GM21619 (cell line): ENCODE measurements around the gene STPG1.

Experiments used
- ATAC-seq: cut with Tn5 transposase; IDR thresholded peaks from one replicate; pipeline ENCODE4 v1.9.1; 2021; ENCODE audit not compliant: unreplicated experiment

STPG1 gene

GRCh38 chr1:24426744-24427544 is 13.4 kb upstream of the STPG1 start:
- no peak for ATAC-seq

- no peak for ATAC-seq
Measured at GRCh38 chr1:24425922-24426321, 12.3 kb upstream of the STPG1 start.

GRCh38 chr1:24425441-24425840 is 11.9 kb upstream of the STPG1 start:
- ATAC-seq: no peak

GRCh38 chr1:24424990-24425389 is 11.4 kb upstream of the STPG1 start:
- ATAC-seq: no peak

- ATAC-seq: no peak
Measured at GRCh38 chr1:24424207-24424606, 10.6 kb upstream of the STPG1 start.

- ATAC-seq: no peak
Measured at GRCh38 chr1:24421502-24421901, 7.9 kb upstream of the STPG1 start.

GRCh38 chr1:24420547-24420946 is 7.0 kb upstream of the STPG1 start:
- ATAC-seq: no peak

GRCh38 chr1:24418898-24419628 is 5.5 kb upstream of the STPG1 start:
- ATAC-seq: no peak

- no peak for ATAC-seq
Measured at GRCh38 chr1:24417681-24418080, 4.1 kb upstream of the STPG1 start.

- no peak for ATAC-seq
Measured at GRCh38 chr1:24416666-24417391, 3.2 kb upstream of the STPG1 start.

GRCh38 chr1:24415910-24416665 is 2.5 kb upstream of the STPG1 start:
- ATAC-seq: peak; percentile 7

- ATAC-seq: peak; percentile 89
Measured at GRCh38 chr1:24415334-24415909, 1.8 kb upstream of the STPG1 start, which contains the start of gene NIPAL3. Gene NIPAL3, plus strand, starts transcription at chr1:24415802. Its CDS starts 3,746 bp downstream, at chr1:24419548.

- ATAC-seq: no peak
Measured at GRCh38 chr1:24414775-24415333, 1.3 kb upstream of the STPG1 start.

- ATAC-seq: no peak
Measured at GRCh38 chr1:24412408-24412807, 1.2 kb downstream of the STPG1 start.

GRCh38 chr1:24411963-24412362 is 1.6 kb downstream of the STPG1 start:
- no peak for ATAC-seq

GRCh38 chr1:24410750-24411149 is 2.8 kb downstream of the STPG1 start:
- no peak for ATAC-seq

- no peak for ATAC-seq
Measured at GRCh38 chr1:24409535-24409934, 4.0 kb downstream of the STPG1 start.

GRCh38 chr1:24406788-24407187 is 6.8 kb downstream of the STPG1 start:
- no peak for ATAC-seq

GRCh38 chr1:24403806-24404205 is 9.8 kb downstream of the STPG1 start:
- no peak for ATAC-seq

- ATAC-seq: no peak
Measured at GRCh38 chr1:24400065-24400464, 13.5 kb downstream of the STPG1 start.
